Ectodermal cell (in vitro differentiated cells): ENCODE measurements around the gene C1orf232.

Source experiments
- H3K27ac ChIP-seq: 2 replicates; pipeline ENCODE4 v1.7.0; 2013; ENCODE audit warnings: mild to moderate bottlenecking, low read depth, low read length; ENCODE audit not compliant: insufficient read depth, poor library complexity, severe bottlenecking
- H3K27me3 ChIP-seq: 2 replicates; pipeline ENCODE4 v1.7.0; 2013; ENCODE audit warnings: mild to moderate bottlenecking, low read length; ENCODE audit not compliant: insufficient read depth, control insufficient read depth, poor library complexity, severe bottlenecking
- H3K36me3 ChIP-seq: one replicate; pipeline ENCODE4 v1.7.0; 2013; ENCODE audit warnings: low read length; ENCODE audit not compliant: control insufficient read depth, insufficient read depth
- H3K4me1 ChIP-seq: one replicate; pipeline ENCODE4 v1.7.0; 2013; ENCODE audit warnings: low read length; ENCODE audit not compliant: control insufficient read depth, insufficient read depth
- H3K4me3 ChIP-seq: 2 replicates; pipeline ENCODE4 v1.7.0; 2013; ENCODE audit warnings: low read depth, low read length, control low read depth; ENCODE audit not compliant: insufficient read depth
- H3K9me3 ChIP-seq: 2 replicates; pipeline ENCODE4 v1.7.0; 2013; ENCODE audit warnings: mild to moderate bottlenecking, low read length, moderate library complexity; ENCODE audit not compliant: control insufficient read depth
- WGBS, 2 experiments: methylation state at CpG; one replicate each; pipeline ENCODE4 v1.1.7; 2013; ENCODE audit warnings: missing lambda C conversion rate in 2 of 2; 5-methylcytosine and 5-hydroxymethylcytosine counted together

C1orf232 gene

GRCh38 chr1:26158271-26158907, 10.4 kb downstream of the C1orf232 start:
- Histone ChIP-seq H3K4me3 (no peak overlapping the region), H3K36me3 (no peaks in the 10 kb centered on the region), H3K27me3 (peaks cover 76% of the 10 kb centered on the region), H3K9me3 (no peaks in the 10 kb centered on the region), H3K4me1 (peaks cover 51% of the 10 kb centered on the region), H3K27ac (no peak overlapping the region)
- 70 to 71% methylated on average over 5 of the region's 5 CpGs for WGBS, 2 experiments

- H3K36me3 ChIP-seq = no peaks in the 10 kb centered on the region
- peaks cover 68% of the 10 kb centered on the region for H3K27me3 ChIP-seq
- peaks cover 51% of the 10 kb centered on the region for H3K4me1 ChIP-seq
- H3K9me3 ChIP-seq = no peaks in the 10 kb centered on the region
- no peak overlapping the region for H3K27ac ChIP-seq
- 6 to 7% methylated on average over 12 of the region's 12 CpGs for WGBS, 2 experiments
- H3K4me3 ChIP-seq = no peak overlapping the region
Measured at GRCh38 chr1:26156285-26157038, 12.3 kb downstream of the C1orf232 start.

- H3K4me3 ChIP-seq = peak overlapping the region; percentile 12
- peaks cover 43% of the 10 kb centered on the region for H3K4me1 ChIP-seq
- H3K27ac ChIP-seq = no peak overlapping the region
- H3K9me3 ChIP-seq = no peaks in the 10 kb centered on the region
- peaks cover 61% of the 10 kb centered on the region for H3K27me3 ChIP-seq
- WGBS, 2 experiments = 8 to 12% methylated on average over 21 of the region's 21 CpGs
- no peaks in the 10 kb centered on the region for H3K36me3 ChIP-seq
Measured at GRCh38 chr1:26155370-26156284, 13.1 kb downstream of the C1orf232 start.

- H3K4me1 ChIP-seq = peaks cover 42% of the 10 kb centered on the region
- peaks cover 61% of the 10 kb centered on the region for H3K27me3 ChIP-seq
- WGBS, 2 experiments = 3 to 5% methylated on average over 9 of the region's 9 CpGs
- no peak overlapping the region for H3K4me3 ChIP-seq
- H3K27ac ChIP-seq = no peak overlapping the region
- no peaks in the 10 kb centered on the region for H3K9me3 ChIP-seq
- no peaks in the 10 kb centered on the region for H3K36me3 ChIP-seq
Measured at GRCh38 chr1:26154750-26155149, 14.0 kb downstream of the C1orf232 start.

GRCh38 chr1:26153966-26154532, 14.7 kb downstream of the C1orf232 start:
- Histone ChIP-seq H3K27ac (no peak overlapping the region), H3K27me3 (peaks cover 59% of the 10 kb centered on the region), H3K4me1 (peaks cover 35% of the 10 kb centered on the region), H3K9me3 (no peaks in the 10 kb centered on the region), H3K36me3 (no peaks in the 10 kb centered on the region), H3K4me3 (no peak overlapping the region)
- WGBS, 2 experiments = 46 to 49% methylated on average over 5 of the region's 5 CpGs

GRCh38 chr1:26148887-26149286, 19.9 kb downstream of the C1orf232 start:
- H3K36me3 ChIP-seq = no peaks in the 10 kb centered on the region
- H3K9me3 ChIP-seq = no peaks in the 10 kb centered on the region
- H3K4me3 ChIP-seq = no peak overlapping the region
- peaks cover 49% of the 10 kb centered on the region for H3K27me3 ChIP-seq
- H3K4me1 ChIP-seq = no peaks in the 10 kb centered on the region
- no peak overlapping the region for H3K27ac ChIP-seq

GRCh38 chr1:26145960-26146294, 22.8 kb downstream of the C1orf232 start:
- Histone ChIP-seq H3K9me3 (no peaks in the 10 kb centered on the region), H3K4me1 (no peaks in the 10 kb centered on the region), H3K27ac (no peak overlapping the region), H3K27me3 (peaks cover 35% of the 10 kb centered on the region), H3K4me3 (no peak overlapping the region), H3K36me3 (no peaks in the 10 kb centered on the region)
- WGBS, 2 experiments = 65 to 70% methylated on average over 6 of the region's 6 CpGs

- Histone ChIP-seq H3K36me3 (no peaks in the 10 kb centered on the region), H3K4me3 (no peak overlapping the region), H3K9me3 (no peaks in the 10 kb centered on the region), H3K27me3 (peaks cover 30% of the 10 kb centered on the region), H3K27ac (no peak overlapping the region), H3K4me1 (no peaks in the 10 kb centered on the region)
- WGBS, 2 experiments = 35 to 38% methylated on average over 19 of the region's 19 CpGs
Measured at GRCh38 chr1:26145041-26145959, 23.5 kb downstream of the C1orf232 start.

GRCh38 chr1:26142159-26142558, 26.6 kb downstream of the C1orf232 start:
- WGBS, 2 experiments = 89 to 93% methylated on average over 8 of the region's 8 CpGs
- H3K27me3 ChIP-seq = peaks cover 24% of the 10 kb centered on the region
- no peaks in the 10 kb centered on the region for H3K36me3 ChIP-seq
- H3K4me3 ChIP-seq = no peak overlapping the region
- H3K9me3 ChIP-seq = no peaks in the 10 kb centered on the region
- H3K27ac ChIP-seq = no peak overlapping the region
- H3K4me1 ChIP-seq = no peaks in the 10 kb centered on the region
